ENCODE data around the gene TMCO6.
"Not testable (repeated sequence)": the region's sequence is repeated elsewhere in the genome, so short reads cannot be mapped to it uniquely, and the experiment has no call there.

The TMCO6 gene

GRCh38 chr5:140642718-140643117, 3.5 kb downstream of the TMCO6 start:
- H3K36me3 ChIP-seq (ENCODE audit: control insufficient read depth, insufficient read depth, low read length): peaks cover 4% of the 10 kb centered on the region
- no peak overlapping the region for H3K27ac ChIP-seq (ENCODE audit: low read depth, low read length)
- H3K4me3 ChIP-seq (ENCODE audit: low read length): no peak overlapping the region
- DNase-seq: no peak
- H3K79me2 ChIP-seq (ENCODE audit: control insufficient read depth, insufficient read depth, low read length): peaks cover 12% of the 10 kb centered on the region
- no peak overlapping the region for H3K4me2 ChIP-seq (ENCODE audit: low read length)
- WGBS (ENCODE audit: extremely low coverage, insufficient coverage, low lambda C conversion rate): no CpG with 5 or more reads among the region's 3 CpGs
- H2BK15ac ChIP-seq (replicated peaks; ENCODE audit: low read depth): no peak overlapping the region
- no peak overlapping the region for H2AK5ac ChIP-seq (ENCODE audit: low read length)
- no peak overlapping the region for H3K23ac ChIP-seq (ENCODE audit: low read length)
- H4K8ac ChIP-seq (ENCODE audit: low read depth, low read length): no peak overlapping the region
- H4K5ac ChIP-seq (ENCODE audit: low read length): no peak overlapping the region
- H3K56ac ChIP-seq (ENCODE audit: low read length): no peak overlapping the region
- H3K79me1 ChIP-seq (ENCODE audit: low read length): peaks cover 5% of the 10 kb centered on the region
- no peak overlapping the region for H3K18ac ChIP-seq (ENCODE audit: low read length)
- H3K4ac ChIP-seq (ENCODE audit: low read depth, low read length): no peak overlapping the region
- H2BK120ac ChIP-seq (ENCODE audit: low read depth, low read length): no peak overlapping the region
- H2BK5ac ChIP-seq (ENCODE audit: low read length): no peak overlapping the region
- no peaks in the 10 kb centered on the region for H3K27me3 ChIP-seq (ENCODE audit: insufficient read depth, low read length, poor library complexity)
- H3K9ac ChIP-seq (ENCODE audit: low read length): no peak overlapping the region
- no peaks in the 10 kb centered on the region for H3K4me1 ChIP-seq (ENCODE audit: control insufficient read depth, low read depth, low read length)

- H3K27ac ChIP-seq (ENCODE audit: low read depth, low read length): no peak overlapping the region
- no peak overlapping the region for H2BK120ac ChIP-seq (ENCODE audit: low read depth, low read length)
- peak overlapping the region; percentile 30 for H3K18ac ChIP-seq (ENCODE audit: low read length)
- WGBS (ENCODE audit: extremely low coverage, insufficient coverage, low lambda C conversion rate): no CpG with 5 or more reads among the region's 27 CpGs
- no peak overlapping the region for H4K8ac ChIP-seq (ENCODE audit: low read depth, low read length)
- peaks cover 4% of the 10 kb centered on the region for H3K36me3 ChIP-seq (ENCODE audit: control insufficient read depth, insufficient read depth, low read length)
- peak overlapping the region; percentile 87 for H3K9ac ChIP-seq (ENCODE audit: low read length)
- no peak overlapping the region for H4K5ac ChIP-seq (ENCODE audit: low read length)
- H3K79me1 ChIP-seq (ENCODE audit: low read length): peaks cover 7% of the 10 kb centered on the region
- H3K4me2 ChIP-seq (ENCODE audit: low read length): peak overlapping the region; percentile 19
- peak overlapping the region; percentile 87 for H3K4me3 ChIP-seq (ENCODE audit: low read length)
- no peaks in the 10 kb centered on the region for H3K4me1 ChIP-seq (ENCODE audit: control insufficient read depth, low read depth, low read length)
- no peak for DNase-seq
- H3K27me3 ChIP-seq (ENCODE audit: insufficient read depth, low read length, poor library complexity): no peaks in the 10 kb centered on the region
- peaks cover 8% of the 10 kb centered on the region for H3K79me2 ChIP-seq (ENCODE audit: control insufficient read depth, insufficient read depth, low read length)
- no peak overlapping the region for H2BK15ac ChIP-seq (replicated peaks; ENCODE audit: low read depth)
- H3K56ac ChIP-seq (ENCODE audit: low read length): peak overlapping the region; percentile 87
- H3K23ac ChIP-seq (ENCODE audit: low read length): no peak overlapping the region
- H2AK5ac ChIP-seq (ENCODE audit: low read length): no peak overlapping the region
- H3K4ac ChIP-seq (ENCODE audit: low read depth, low read length): peak overlapping the region; percentile 73
- no peak overlapping the region for H2BK5ac ChIP-seq (ENCODE audit: low read length)
These were observed 7.8 kb downstream of the TMCO6 start for GRCh38 chr5:140647042-140647419.

- no peak for DNase-seq
- WGBS (ENCODE audit: extremely low coverage, insufficient coverage, low lambda C conversion rate): 100% methylated on average over 2 of the region's 17 CpGs
- no peak overlapping the region for H3K18ac ChIP-seq (ENCODE audit: low read length)
- no peak overlapping the region for H3K4ac ChIP-seq (ENCODE audit: low read depth, low read length)
- no peak overlapping the region for H3K56ac ChIP-seq (ENCODE audit: low read length)
- H3K4me2 ChIP-seq (ENCODE audit: low read length): no peak overlapping the region
- no peaks in the 10 kb centered on the region for H3K27me3 ChIP-seq (ENCODE audit: insufficient read depth, low read length, poor library complexity)
- no peak overlapping the region for H3K23ac ChIP-seq (ENCODE audit: low read length)
- no peak overlapping the region for H2BK5ac ChIP-seq (ENCODE audit: low read length)
- H2BK120ac ChIP-seq (ENCODE audit: low read depth, low read length): no peak overlapping the region
- H4K8ac ChIP-seq (ENCODE audit: low read depth, low read length): no peak overlapping the region
- peaks cover 14% of the 10 kb centered on the region for H3K36me3 ChIP-seq (ENCODE audit: control insufficient read depth, insufficient read depth, low read length)
- H3K4me3 ChIP-seq (ENCODE audit: low read length): no peak overlapping the region
- H2AK5ac ChIP-seq (ENCODE audit: low read length): no peak overlapping the region
- no peak overlapping the region for H4K5ac ChIP-seq (ENCODE audit: low read length)
- H2BK15ac ChIP-seq (replicated peaks; ENCODE audit: low read depth): no peak overlapping the region
- no peak overlapping the region for H3K27ac ChIP-seq (ENCODE audit: low read depth, low read length)
- H3K9ac ChIP-seq (ENCODE audit: low read length): no peak overlapping the region
- no peaks in the 10 kb centered on the region for H3K79me2 ChIP-seq (ENCODE audit: control insufficient read depth, insufficient read depth, low read length)
- no peaks in the 10 kb centered on the region for H3K4me1 ChIP-seq (ENCODE audit: control insufficient read depth, low read depth, low read length)
- H3K79me1 ChIP-seq (ENCODE audit: low read length): no peaks in the 10 kb centered on the region
These were observed 19.6 kb downstream of the TMCO6 start for GRCh38 chr5:140658870-140659269.

GRCh38 chr5:140660371-140660770, 21.1 kb downstream of the TMCO6 start:
- not testable (repeated sequence) for H3K79me1 ChIP-seq (ENCODE audit: low read length); H3K27ac ChIP-seq (ENCODE audit: low read depth, low read length); H3K23ac ChIP-seq (ENCODE audit: low read length); H2BK5ac ChIP-seq (ENCODE audit: low read length); H2AK5ac ChIP-seq (ENCODE audit: low read length); H2BK15ac ChIP-seq (replicated peaks; ENCODE audit: low read depth); H3K18ac ChIP-seq (ENCODE audit: low read length); H4K5ac ChIP-seq (ENCODE audit: low read length); H3K9ac ChIP-seq (ENCODE audit: low read length); H3K4me2 ChIP-seq (ENCODE audit: low read length); H3K79me2 ChIP-seq (ENCODE audit: control insufficient read depth, insufficient read depth, low read length); H3K27me3 ChIP-seq (ENCODE audit: insufficient read depth, low read length, poor library complexity); DNase-seq; H3K56ac ChIP-seq (ENCODE audit: low read length); H2BK120ac ChIP-seq (ENCODE audit: low read depth, low read length); H3K4ac ChIP-seq (ENCODE audit: low read depth, low read length); H4K8ac ChIP-seq (ENCODE audit: low read depth, low read length); H3K4me3 ChIP-seq (ENCODE audit: low read length); H3K4me1 ChIP-seq (ENCODE audit: control insufficient read depth, low read depth, low read length)
- WGBS (ENCODE audit: extremely low coverage, insufficient coverage, low lambda C conversion rate): no CpG with 5 or more reads among the region's 6 CpGs
- peaks cover 13% of the 10 kb centered on the region for H3K36me3 ChIP-seq (ENCODE audit: control insufficient read depth, insufficient read depth, low read length)

GRCh38 chr5:140664030-140664358, 24.7 kb downstream of the TMCO6 start:
- Histone ChIP-seq H3K79me1 (ENCODE audit: low read length) (peaks cover 8% of the 10 kb centered on the region), H3K36me3 (ENCODE audit: control insufficient read depth, insufficient read depth, low read length) (peaks cover 8% of the 10 kb centered on the region), H3K18ac (ENCODE audit: low read length) (no peak overlapping the region), H3K4me3 (ENCODE audit: low read length) (peak overlapping the region; percentile 59), H2BK15ac (replicated peaks; ENCODE audit: low read depth) (no peak overlapping the region), H3K4me2 (ENCODE audit: low read length) (peak overlapping the region; percentile 37), H2AK5ac (ENCODE audit: low read length) (no peak overlapping the region), H3K27ac (ENCODE audit: low read depth, low read length) (no peak overlapping the region), H3K23ac (ENCODE audit: low read length) (no peak overlapping the region), H4K8ac (ENCODE audit: low read depth, low read length) (no peak overlapping the region), H3K4ac (ENCODE audit: low read depth, low read length) (no peak overlapping the region), H4K5ac (ENCODE audit: low read length) (no peak overlapping the region), H2BK120ac (ENCODE audit: low read depth, low read length) (no peak overlapping the region), H3K9ac (ENCODE audit: low read length) (peak overlapping the region; percentile 81), H2BK5ac (ENCODE audit: low read length) (no peak overlapping the region), H3K4me1 (ENCODE audit: control insufficient read depth, low read depth, low read length) (no peaks in the 10 kb centered on the region), H3K56ac (ENCODE audit: low read length) (peak overlapping the region; percentile 94), H3K27me3 (ENCODE audit: insufficient read depth, low read length, poor library complexity) (no peaks in the 10 kb centered on the region), H3K79me2 (ENCODE audit: control insufficient read depth, insufficient read depth, low read length) (peaks cover 17% of the 10 kb centered on the region)
- DNase-seq: no peak
- no CpG with 5 or more reads among the region's 18 CpGs for WGBS (ENCODE audit: extremely low coverage, insufficient coverage, low lambda C conversion rate)

- no peak within 1 kb of the TSS for H4K5ac ChIP-seq (ENCODE audit: low read length)
- H3K4me2 ChIP-seq (ENCODE audit: low read length): peak within 1 kb of the TSS; percentile 46
- H3K27me3 ChIP-seq (ENCODE audit: insufficient read depth, low read length, poor library complexity): no peaks in the 10 kb centered on the region
- no peak within 1 kb of the TSS for H4K8ac ChIP-seq (ENCODE audit: low read depth, low read length)
- H3K9ac ChIP-seq (ENCODE audit: low read length): peak within 1 kb of the TSS; percentile 90
- H3K4me1 ChIP-seq (ENCODE audit: control insufficient read depth, low read depth, low read length): no peaks in the 10 kb centered on the region
- H2BK120ac ChIP-seq (ENCODE audit: low read depth, low read length): no peak within 1 kb of the TSS
- peaks cover 6% of the 10 kb centered on the region for H3K36me3 ChIP-seq (ENCODE audit: control insufficient read depth, insufficient read depth, low read length)
- H3K23ac ChIP-seq (ENCODE audit: low read length): no peak within 1 kb of the TSS
- H2BK15ac ChIP-seq (replicated peaks; ENCODE audit: low read depth): no peak within 1 kb of the TSS
- DNase-seq: peak; percentile 97
- peak within 1 kb of the TSS; percentile 94 for H3K56ac ChIP-seq (ENCODE audit: low read length)
- H3K79me2 ChIP-seq (ENCODE audit: control insufficient read depth, insufficient read depth, low read length): peaks cover 17% of the 10 kb centered on the region
- no peak within 1 kb of the TSS for H3K4ac ChIP-seq (ENCODE audit: low read depth, low read length)
- H3K79me1 ChIP-seq (ENCODE audit: low read length): peaks cover 8% of the 10 kb centered on the region
- no peak within 1 kb of the TSS for H2BK5ac ChIP-seq (ENCODE audit: low read length)
- no peak within 1 kb of the TSS for H3K27ac ChIP-seq (ENCODE audit: low read depth, low read length)
- H2AK5ac ChIP-seq (ENCODE audit: low read length): no peak within 1 kb of the TSS
- WGBS (ENCODE audit: extremely low coverage, insufficient coverage, low lambda C conversion rate): no CpG with 5 or more reads among the region's 54 CpGs
- peak within 1 kb of the TSS; percentile 86 for H3K4me3 ChIP-seq (ENCODE audit: low read length)
- H3K18ac ChIP-seq (ENCODE audit: low read length): no peak within 1 kb of the TSS
These were observed 25.3 kb downstream of the TMCO6 start, which contains the start of gene WDR55 for GRCh38 chr5:140664359-140665119. Gene WDR55 (plus strand): TSS chr5:140664904. CDS start chr5:140664913, 9 bp downstream.

All from mesendoderm (in vitro differentiated cells).